Measurements from ENCODE around the gene SMIM21.

- TF ChIP-seq CEBPB (IDR thresholded peaks at IDR 0.05), result no peak
- no peak for TF ChIP-seq MAX (IDR thresholded peaks at IDR 0.05)
- no peak for TF ChIP-seq USF1 (IDR thresholded peaks at IDR 0.05)
- no peak for TF ChIP-seq TAF1 (IDR thresholded peaks at IDR 0.05; ENCODE audit: low read depth)
- TF ChIP-seq FOXM1 (IDR thresholded peaks at IDR 0.05; ENCODE audit: borderline replicate concordance, low read depth), result no peak
- no peak for TF ChIP-seq TEAD4 (IDR thresholded peaks at IDR 0.05)
- no peak for TF ChIP-seq RAD21 (IDR thresholded peaks at IDR 0.05; ENCODE audit: low read depth)
- no peak for TF ChIP-seq REST (IDR thresholded peaks at IDR 0.05; ENCODE audit: low read depth)
- TF ChIP-seq ZBTB7A (IDR thresholded peaks at IDR 0.05; ENCODE audit: low read depth), result no peak
- no peak for TF ChIP-seq YY1 (IDR thresholded peaks at IDR 0.05; ENCODE audit: low read depth)
- TF ChIP-seq EP300 (IDR thresholded peaks at IDR 0.05; ENCODE audit: borderline replicate concordance), result no peak
- TF ChIP-seq EGR1 (IDR thresholded peaks at IDR 0.05), result no peak
Observed at GRCh38 chr18:75437979-75438378, 10.5 kb upstream of the SMIM21 start.
